Pulmonary artery endothelial cell (primary cell): ENCODE data around the gene CAMK1. TPM values are rescaled to one million over a fixed set of nuclear protein-coding genes. Genes with fewer than 3 reads are reported as not detected.

Source experiments
- DNase-seq: peaks from one replicate; pipeline ENCODE4 v3.0.0-alpha.2; 2011; ENCODE audit warnings: low read depth, low spot score
- total RNA-seq: library from RNA; depleted of rRNA; stranded (reverse); fragments of >200 nt; gene quantifications from 2 replicates; pipeline ENCODE4 v1.2.3, GENCODE V29; 2014

Gene CAMK1
- 46.7 and 50.6 TPM in 2 replicates for total RNA-seq

GRCh38 chr3:9769426-9770275, at the start of gene CAMK1:
TSS of gene CAMK1 (minus strand) at chr3:9769947. CDS start at chr3:9767749, 2,198 bp downstream.
- no peak for DNase-seq

- DNase-seq, result no peak
Measured at GRCh38 chr3:9818666-9819335, 49.1 kb upstream of the CAMK1 start.

- DNase-seq, result no peak
Measured at GRCh38 chr3:9817436-9817835, 47.7 kb upstream of the CAMK1 start.

GRCh38 chr3:9815986-9816385, 46.2 kb upstream of the CAMK1 start:
- DNase-seq, result no peak

GRCh38 chr3:9812870-9813483, 43.2 kb upstream of the CAMK1 start:
- no peak for DNase-seq

GRCh38 chr3:9810846-9811245, 41.1 kb upstream of the CAMK1 start:
- no peak for DNase-seq

GRCh38 chr3:9810433-9810770, 40.7 kb upstream of the CAMK1 start:
- DNase-seq, result no peak

- no peak for DNase-seq
Measured at GRCh38 chr3:9809615-9810432, 40.1 kb upstream of the CAMK1 start, which contains the start of gene TTLL3. TSS of gene TTLL3 (plus strand) at chr3:9810262. CDS start at chr3:9810662, 400 bp downstream.

- DNase-seq, result no peak
Measured at GRCh38 chr3:9809239-9809614, 39.5 kb upstream of the CAMK1 start.

- no peak for DNase-seq
Measured at GRCh38 chr3:9808345-9809037, 38.7 kb upstream of the CAMK1 start.

GRCh38 chr3:9807981-9808344, 38.2 kb upstream of the CAMK1 start:
- DNase-seq, result no peak

GRCh38 chr3:9806688-9807589, 37.2 kb upstream of the CAMK1 start:
- DNase-seq, result no peak

GRCh38 chr3:9806137-9806536, 36.4 kb upstream of the CAMK1 start:
- DNase-seq, result no peak

- DNase-seq, result no peak
Measured at GRCh38 chr3:9804996-9805395, 35.2 kb upstream of the CAMK1 start.

GRCh38 chr3:9803494-9803893, 33.7 kb upstream of the CAMK1 start:
- DNase-seq, result no peak

- DNase-seq, result no peak
Measured at GRCh38 chr3:9800529-9800928, 30.8 kb upstream of the CAMK1 start.

- no peak for DNase-seq
Measured at GRCh38 chr3:9797196-9797945, 27.6 kb upstream of the CAMK1 start.

GRCh38 chr3:9795207-9795606, 25.5 kb upstream of the CAMK1 start:
- DNase-seq, result no peak

- DNase-seq, result no peak
Measured at GRCh38 chr3:9794400-9794799, 24.7 kb upstream of the CAMK1 start.
